HK-2 (cell line): ENCODE measurements around the gene CSKMT.
"Not testable (repeated sequence)": the region's sequence is repeated elsewhere in the genome, so short reads cannot be mapped to it uniquely, and the experiment has no call there.

Experiments
- DNase-seq: peaks from one replicate; pipeline ENCODE4 v3.0.0-alpha.2; 2018; ENCODE audit not compliant: unreplicated experiment

Gene CSKMT

DNA sequence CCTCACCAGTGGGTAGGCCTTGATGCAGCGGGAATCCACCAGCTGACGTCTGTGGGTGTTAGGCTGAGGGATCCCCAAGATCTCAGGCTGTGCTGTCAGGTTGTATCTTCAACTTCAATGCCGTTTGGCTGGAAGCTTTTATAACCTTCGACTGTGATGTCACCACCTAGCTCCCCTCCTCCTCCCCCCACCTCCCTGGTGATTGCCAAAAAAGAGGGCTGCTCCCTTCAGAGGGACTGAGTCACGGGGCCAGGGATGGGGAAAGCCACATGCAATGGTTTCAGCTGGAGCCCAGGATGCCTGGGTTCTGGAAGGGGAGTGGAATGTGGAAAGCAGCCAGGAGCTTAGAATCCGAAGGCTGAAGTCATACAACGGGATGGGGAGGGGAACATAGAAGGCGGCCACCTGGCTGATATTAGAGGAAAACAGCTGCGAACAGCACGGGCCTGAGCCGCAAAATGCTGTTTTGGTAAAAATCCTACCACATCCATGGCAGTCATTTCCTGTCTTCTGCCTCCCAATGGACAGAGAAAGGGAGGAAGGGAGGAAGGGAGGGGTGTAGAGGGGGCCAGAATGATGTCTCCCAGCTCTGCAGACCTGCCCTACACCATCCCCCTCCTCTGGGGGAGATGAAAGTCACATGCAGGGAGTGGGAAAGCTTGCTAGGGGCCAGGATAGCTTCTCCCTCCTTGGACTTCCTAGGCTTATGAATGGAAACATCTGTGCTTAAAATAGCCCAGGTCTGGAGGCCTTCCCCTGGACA is 24.5 kb downstream of the CSKMT start, which contains the start of gene LRRN4CL:
TSS of gene LRRN4CL (minus strand) at position 110 of the 763 bp plus-strand sequence. CDS start 1,022 bp downstream, outside the sequence.
- no peak for DNase-seq

DNA sequence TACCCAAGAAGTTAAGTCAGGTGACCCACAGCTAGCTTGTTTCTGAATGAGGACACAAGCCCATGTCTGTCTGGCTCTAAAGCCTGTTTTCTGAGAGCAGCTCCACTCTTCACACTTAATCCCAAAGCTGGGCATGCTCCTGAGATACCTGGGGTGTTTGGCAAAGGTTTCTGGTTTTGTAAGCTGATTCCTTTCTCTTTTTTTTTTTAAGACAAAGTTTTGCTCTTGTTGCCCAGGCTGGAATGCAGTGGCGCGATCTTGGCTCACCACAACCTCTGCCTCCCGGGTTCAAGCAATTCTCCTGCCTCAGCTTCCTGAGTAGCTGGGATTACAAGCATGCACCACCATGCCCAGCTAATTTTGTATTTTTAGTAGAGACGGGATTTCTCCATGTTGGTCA is 28.5 kb downstream of the CSKMT start:
- not testable (repeated sequence) for DNase-seq

DNA sequence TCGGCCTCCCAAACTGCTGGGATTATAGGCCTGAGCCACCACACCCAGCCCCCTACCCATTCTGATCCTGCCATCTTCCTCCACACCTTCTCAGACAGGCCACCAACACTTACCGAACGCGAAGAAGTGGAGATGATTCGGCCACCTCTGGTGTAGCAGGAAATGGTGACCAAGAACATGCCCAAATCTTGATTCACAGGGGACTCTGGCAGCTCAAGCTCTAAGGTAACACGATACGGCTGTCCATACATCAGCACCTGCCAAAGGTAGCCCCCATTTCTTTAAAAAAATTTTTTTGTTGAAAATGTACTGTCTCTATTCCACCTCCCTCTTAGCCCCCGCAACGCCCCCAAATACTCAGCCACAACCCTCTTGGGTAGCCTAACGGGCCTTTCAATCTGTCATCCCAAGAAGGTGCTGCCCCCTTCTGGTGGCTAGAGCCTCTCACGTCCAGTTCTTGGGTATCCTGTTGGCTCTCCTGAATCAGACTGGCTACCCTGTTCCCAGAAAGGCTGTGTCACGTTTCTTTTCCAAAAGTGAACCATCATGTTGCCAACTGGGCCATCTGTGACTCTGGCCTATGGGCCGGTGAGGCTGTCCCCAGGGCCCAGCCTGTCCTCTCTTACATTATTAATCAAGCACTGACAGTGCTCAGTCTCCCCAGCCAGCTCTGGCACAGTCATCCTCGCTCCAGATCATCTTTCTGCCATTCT is 29.5 kb downstream of the CSKMT start:
- peak; percentile 49 for DNase-seq

- no peak for DNase-seq
Observed at GRCh38 chr11:62702246-62702645, 37.1 kb downstream of the CSKMT start.

DNA sequence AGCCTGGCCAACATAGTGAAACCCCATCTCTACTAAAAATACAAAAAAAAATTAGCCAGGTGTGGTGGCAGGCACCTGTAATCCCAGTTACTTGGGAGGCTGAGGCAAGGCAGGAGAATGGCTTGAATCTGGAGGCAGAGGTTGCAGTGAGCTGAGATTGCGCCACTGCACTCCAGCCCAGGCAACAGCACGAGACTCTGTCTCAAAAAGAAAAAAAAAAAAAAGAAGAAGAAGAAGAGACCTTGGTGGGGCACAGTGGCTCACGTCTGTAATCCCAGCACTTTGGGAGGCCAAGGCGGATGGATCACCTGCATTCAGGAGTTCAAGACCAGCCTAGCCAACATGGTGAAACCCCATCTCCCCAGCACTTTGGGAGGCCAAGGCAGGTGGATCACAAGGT is 38.8 kb downstream of the CSKMT start:
- not testable (repeated sequence) for DNase-seq

DNA sequence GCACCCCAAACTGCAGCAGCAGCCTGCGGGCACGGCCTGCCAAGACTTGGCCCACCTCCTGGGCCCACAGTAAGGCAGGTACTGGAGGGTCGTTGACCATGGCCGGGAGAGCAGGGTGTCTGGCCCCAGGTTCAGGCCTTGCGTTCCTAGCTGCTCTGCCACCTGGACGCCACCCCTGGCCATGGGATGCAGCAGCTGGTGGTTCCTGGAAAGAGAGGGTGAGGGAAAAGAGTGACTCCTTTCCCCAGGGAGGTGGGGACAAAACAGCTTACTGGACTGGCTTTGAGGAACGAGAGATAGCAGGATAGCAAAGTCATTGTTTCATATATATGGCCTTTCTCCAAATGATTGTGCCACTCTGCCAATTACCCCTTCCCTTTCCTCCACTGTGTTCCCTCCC is 40.3 kb downstream of the CSKMT start:
- no peak for DNase-seq

DNA sequence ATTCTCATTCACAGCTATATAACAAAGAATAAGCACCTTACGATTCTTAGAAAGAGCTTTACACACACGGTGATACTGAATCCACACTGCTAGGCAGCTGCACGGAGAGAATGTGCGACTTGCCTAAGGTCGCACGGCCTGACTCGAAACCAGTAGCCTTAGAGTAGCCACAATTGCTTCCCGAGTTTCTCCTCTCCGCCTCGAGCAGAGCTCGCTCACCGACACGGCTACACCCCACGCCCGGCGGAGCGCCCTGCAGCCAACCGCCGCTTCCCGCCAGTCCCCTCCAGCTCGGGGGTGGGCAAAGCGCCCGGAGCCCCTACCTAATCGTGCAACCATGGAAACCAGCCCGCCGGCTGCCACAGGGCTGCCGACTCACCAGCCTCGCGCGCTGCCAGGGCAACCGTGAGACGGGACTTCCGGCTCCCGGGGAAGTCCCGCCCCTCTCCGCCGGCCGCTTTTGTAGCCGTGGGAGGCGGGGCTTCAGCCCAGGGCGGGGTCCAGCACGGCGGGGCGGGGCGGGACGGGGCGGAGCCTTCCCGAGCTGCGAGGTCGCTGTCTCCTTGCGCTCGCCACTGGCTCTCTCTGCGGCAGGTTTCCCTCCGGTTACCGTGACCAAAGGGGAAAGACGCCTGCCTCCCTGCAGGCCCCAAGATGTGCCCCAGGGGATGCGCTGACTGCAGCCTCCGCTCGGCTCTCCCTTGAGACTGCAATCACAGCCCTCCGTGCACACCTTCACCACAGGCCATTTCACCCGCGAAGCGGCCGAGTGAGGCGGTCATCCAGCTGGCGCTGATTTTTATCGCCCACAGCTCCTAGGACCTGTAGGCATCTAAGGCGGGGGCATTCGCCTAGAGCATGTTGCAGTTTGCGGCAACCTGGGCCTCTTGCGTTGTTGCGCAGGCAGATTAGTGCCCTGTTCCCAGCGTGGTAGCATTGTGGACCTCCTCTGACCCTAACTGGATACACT is 41.1 kb downstream of the CSKMT start:
- peak; percentile 88 for DNase-seq

GRCh38 chr11:62706850-62707247 is 41.7 kb downstream of the CSKMT start:
- no peak for DNase-seq

GRCh38 chr11:62707277-62707861 is 42.3 kb downstream of the CSKMT start, which contains the start of the genes BSCL2 and GNG3:
Gene BSCL2, minus strand, starts transcription at chr11:62707424. Its CDS starts 229 bp downstream, at chr11:62707195.
Gene GNG3, plus strand, starts transcription at chr11:62707676. Its CDS starts 620 bp downstream, at chr11:62708296.
- no peak for DNase-seq

DNA sequence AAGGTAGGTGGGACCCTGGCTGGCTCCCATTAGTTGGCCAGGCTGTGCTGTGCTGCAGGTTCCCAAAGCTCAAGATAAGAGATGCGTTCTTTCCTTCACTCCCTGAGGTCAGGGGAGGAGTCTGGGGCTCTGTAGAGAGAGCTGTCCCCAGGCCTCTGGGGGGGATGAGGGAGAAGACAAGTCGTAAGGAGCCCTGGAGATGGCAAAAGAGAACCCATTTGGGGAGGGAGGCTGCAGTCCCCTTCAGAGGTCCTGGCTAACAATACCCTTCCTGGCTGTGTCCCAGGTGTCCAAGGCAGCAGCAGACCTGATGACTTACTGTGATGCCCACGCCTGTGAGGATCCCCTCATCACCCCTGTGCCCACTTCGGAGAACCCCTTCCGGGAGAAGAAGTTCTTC is 43.3 kb downstream of the CSKMT start:
- DNase-seq = no peak

- no peak for DNase-seq
Observed at GRCh38 chr11:62708793-62709192, 43.7 kb downstream of the CSKMT start.

DNA sequence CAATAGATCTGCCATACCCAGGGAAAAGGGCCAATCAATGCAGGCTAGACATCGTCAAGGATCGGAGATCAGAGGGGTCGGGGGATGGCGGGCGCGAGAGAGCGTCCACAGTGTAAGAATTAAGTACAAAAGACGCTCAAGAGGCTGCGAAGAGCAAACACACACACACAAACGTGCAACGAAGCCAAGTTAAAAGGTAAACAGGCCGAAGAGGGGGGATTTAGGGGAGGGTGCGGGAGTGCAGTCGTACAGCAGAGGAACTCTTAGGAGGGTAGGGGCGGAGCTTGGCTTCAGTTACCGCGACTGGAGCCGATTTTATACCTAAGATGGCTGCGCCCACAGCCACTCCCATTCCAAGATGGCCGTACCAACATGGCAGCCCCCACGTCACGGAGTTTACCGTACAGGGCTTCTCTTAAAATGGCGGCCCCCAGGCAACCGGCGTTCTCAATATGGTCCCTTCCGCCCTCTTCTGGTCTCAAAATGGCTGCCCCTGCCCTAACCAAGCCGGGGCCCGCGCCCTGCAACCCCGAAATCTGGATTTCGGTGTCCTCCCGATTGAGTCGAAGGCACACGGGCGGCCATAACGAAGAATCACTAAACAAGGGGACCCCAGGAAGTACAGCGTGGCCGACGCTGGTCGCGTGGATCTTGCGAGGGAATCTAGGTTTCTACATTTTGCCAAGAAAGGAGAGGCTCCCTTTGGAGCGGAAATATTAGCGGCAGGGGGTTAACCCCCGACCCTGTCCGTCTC is 44.3 kb downstream of the CSKMT start:
- DNase-seq = no peak

- no peak for DNase-seq
Observed at GRCh38 chr11:62710001-62710345, 44.9 kb downstream of the CSKMT start.

DNA sequence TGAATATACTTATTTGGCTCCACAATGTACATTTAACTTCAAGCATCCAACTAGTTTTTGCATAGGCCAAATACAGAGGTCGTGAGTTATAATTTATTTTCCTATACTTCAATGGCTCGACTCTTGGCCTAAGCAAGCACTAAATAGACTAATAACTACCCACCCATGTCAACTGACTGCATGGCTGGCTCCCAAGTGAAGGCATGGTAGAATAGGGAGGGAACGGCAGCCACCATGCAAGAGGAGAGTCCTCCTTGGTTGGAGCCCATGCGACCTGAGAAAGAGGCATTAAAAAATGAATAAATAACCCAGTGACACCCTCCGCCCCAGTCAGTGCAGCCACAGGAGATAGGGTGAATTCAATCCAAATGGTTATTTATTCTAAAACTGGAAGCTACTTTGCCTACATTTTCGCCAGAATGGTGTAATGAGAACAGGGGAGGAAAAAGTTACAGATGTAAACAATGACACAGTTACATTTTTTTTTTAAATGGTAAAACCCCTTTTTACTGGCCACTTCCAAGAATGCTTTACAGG is 47.2 kb downstream of the CSKMT start:
- DNase-seq = no peak

DNA sequence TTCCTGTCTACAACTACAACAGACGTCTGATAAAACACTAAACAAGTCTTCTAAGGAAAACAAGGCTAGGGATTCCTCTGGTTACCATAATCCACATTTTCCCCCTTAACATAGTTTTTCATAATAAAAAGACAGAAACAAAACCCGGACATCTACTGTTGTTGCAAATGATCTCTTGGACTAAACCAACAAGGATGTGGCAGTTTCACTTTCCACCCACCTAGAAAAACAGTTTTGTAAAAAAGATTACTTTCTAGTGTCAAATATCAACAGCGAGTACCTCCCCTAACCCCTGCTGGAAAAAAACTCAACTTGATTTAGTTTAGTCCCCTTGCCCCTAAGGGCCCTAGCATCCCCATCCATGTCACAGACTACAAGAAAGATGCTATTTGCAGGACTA is 47.7 kb downstream of the CSKMT start:
- no peak for DNase-seq

- DNase-seq = no peak
Observed at GRCh38 chr11:62713343-62713742, 48.2 kb downstream of the CSKMT start.

DNA sequence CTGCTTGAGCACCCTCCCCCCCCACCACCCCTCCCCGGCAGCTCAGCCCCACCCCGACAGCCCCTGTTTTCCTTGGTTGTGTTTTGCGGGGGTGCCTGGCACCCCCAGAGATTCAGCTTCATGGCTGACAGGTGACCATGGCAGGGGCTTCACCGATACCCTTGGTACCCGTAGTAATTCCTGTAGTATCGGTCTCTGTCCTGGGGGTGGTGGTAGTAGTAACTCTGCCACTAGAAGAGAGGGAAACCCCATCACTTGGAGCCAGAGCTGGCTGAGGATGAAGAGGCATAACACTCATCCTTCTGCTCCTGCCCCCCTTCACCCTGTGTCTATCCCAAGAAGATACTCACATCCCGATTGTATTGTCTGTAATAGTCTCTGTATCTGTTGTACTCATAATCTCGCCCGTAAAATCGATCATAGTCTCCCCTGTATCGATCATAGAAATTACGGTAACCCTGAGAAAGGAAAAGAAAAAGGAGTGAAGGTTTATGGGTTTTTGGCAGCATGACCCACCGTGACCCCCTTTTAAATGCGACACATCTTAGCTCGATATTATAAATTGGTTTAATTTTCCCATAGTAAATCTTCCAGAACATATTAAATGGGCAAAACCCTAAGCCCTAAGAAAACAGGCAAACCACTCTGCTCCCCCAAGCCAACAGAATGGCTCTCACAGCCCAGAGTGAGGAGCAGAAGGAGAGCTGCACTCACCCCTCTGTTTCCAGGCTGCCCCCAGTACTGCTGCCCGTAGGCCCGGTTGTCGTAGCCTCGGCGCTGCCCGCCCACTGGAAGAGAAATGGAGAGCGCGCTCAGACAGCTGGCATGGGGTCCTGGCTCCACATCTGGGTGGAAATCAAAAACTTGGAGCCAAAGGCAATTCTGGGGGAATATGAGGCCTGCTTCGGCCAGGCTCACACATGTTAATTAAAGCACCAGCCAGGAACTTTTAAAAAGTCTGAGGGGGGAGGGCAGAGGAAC is 50.3 kb downstream of the CSKMT start:
- no peak for DNase-seq

DNA sequence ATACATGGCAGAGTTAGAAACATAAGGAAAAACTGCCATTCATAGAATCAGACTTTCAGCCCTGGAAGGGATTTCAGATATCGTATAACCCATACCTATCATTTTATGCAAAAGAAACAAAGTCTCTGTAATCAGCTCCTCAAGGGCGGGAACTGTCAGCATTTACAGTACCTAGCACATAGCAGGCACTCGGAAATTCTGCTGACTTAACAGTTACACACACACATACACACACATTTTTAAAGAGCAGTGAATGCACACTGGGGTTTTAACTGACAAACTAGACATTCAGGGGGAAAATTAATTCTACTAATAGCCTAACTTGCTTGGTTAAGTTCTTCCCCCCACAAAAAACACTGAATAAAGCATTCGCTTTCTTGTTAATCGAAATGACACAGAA is 51.1 kb downstream of the CSKMT start:
- DNase-seq = no peak

DNA sequence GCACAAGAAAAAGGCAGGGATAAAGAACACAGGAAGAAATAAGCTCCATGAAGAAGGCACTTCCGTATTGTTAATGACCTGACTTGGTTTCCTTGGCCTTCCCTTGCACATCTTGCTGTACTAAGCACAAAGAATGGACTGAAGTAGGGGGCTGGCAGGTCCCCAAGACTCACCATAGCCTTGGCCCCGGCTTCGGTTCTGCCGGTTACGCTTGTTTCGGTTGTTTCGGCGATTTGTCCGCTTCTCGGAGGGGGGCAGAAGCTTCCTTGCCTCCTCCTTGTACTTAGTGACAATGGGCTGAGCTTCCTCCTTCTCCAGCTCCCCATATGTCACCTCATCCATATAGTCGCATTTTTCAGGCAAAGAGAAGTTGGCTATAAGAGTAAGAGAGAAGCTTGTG is 51.7 kb downstream of the CSKMT start:
- no peak for DNase-seq
